Panc1 (cell line): ENCODE results near the gene FES.

Source experiments
- POLR2AphosphoS5 ChIP-seq: IDR thresholded peaks from 2 replicates; pipeline ENCODE4 v1.6.1; 2012; ENCODE audit warnings: mild to moderate bottlenecking, low read depth, low read length, moderate library complexity
- TCF7L2 ChIP-seq: IDR thresholded peaks from 2 replicates; pipeline ENCODE4 v1.6.1; 2011; ENCODE audit warnings: mild to moderate bottlenecking, low read depth, low read length, inconsistent platforms
- TF ChIP-seq, protein P1 (sequence below): fragments of 450-650 bp; IDR thresholded peaks from 2 replicates; pipeline ENCODE4 v1.5.1; 2017; ENCODE audit warnings: mild to moderate bottlenecking
- TF ChIP-seq, protein P2 (sequence below), 2 experiments: IDR thresholded peaks; 2 replicates each; pipeline ENCODE4 v1.6.1; 2011 to 2012; ENCODE audit warnings: low read depth in 2 of 2, control low read depth in 1 of 2, low read length in 1 of 2, mild to moderate bottlenecking in 1 of 2, moderate library complexity in 1 of 2; ENCODE audit not compliant: insufficient read depth in 1 of 2

GRCh38 chr15:90862487-90862886 lies 21.8 kb upstream of the FES start:
- TF ChIP-seq, protein P1, sequence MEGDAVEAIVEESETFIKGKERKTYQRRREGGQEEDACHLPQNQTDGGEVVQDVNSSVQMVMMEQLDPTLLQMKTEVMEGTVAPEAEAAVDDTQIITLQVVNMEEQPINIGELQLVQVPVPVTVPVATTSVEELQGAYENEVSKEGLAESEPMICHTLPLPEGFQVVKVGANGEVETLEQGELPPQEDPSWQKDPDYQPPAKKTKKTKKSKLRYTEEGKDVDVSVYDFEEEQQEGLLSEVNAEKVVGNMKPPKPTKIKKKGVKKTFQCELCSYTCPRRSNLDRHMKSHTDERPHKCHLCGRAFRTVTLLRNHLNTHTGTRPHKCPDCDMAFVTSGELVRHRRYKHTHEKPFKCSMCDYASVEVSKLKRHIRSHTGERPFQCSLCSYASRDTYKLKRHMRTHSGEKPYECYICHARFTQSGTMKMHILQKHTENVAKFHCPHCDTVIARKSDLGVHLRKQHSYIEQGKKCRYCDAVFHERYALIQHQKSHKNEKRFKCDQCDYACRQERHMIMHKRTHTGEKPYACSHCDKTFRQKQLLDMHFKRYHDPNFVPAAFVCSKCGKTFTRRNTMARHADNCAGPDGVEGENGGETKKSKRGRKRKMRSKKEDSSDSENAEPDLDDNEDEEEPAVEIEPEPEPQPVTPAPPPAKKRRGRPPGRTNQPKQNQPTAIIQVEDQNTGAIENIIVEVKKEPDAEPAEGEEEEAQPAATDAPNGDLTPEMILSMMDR = no peak
- TF ChIP-seq POLR2AphosphoS5 (no peak), TCF7L2 (no peak)
- TF ChIP-seq, protein P2, sequence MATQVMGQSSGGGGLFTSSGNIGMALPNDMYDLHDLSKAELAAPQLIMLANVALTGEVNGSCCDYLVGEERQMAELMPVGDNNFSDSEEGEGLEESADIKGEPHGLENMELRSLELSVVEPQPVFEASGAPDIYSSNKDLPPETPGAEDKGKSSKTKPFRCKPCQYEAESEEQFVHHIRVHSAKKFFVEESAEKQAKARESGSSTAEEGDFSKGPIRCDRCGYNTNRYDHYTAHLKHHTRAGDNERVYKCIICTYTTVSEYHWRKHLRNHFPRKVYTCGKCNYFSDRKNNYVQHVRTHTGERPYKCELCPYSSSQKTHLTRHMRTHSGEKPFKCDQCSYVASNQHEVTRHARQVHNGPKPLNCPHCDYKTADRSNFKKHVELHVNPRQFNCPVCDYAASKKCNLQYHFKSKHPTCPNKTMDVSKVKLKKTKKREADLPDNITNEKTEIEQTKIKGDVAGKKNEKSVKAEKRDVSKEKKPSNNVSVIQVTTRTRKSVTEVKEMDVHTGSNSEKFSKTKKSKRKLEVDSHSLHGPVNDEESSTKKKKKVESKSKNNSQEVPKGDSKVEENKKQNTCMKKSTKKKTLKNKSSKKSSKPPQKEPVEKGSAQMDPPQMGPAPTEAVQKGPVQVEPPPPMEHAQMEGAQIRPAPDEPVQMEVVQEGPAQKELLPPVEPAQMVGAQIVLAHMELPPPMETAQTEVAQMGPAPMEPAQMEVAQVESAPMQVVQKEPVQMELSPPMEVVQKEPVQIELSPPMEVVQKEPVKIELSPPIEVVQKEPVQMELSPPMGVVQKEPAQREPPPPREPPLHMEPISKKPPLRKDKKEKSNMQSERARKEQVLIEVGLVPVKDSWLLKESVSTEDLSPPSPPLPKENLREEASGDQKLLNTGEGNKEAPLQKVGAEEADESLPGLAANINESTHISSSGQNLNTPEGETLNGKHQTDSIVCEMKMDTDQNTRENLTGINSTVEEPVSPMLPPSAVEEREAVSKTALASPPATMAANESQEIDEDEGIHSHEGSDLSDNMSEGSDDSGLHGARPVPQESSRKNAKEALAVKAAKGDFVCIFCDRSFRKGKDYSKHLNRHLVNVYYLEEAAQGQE (IDR thresholded peaks at IDR 0.05; ENCODE audit: insufficient read depth in 1 of 2, low read depth in 2 of 2, low read length in 1 of 2) = no peak
